T-helper 9 cell (primary cell): ENCODE data around the gene TSPAN18.

Experiments used
- DNase-seq: peaks from one replicate; pipeline ENCODE4 v3.0.0-alpha.2; 2020

Gene TSPAN18

DNA sequence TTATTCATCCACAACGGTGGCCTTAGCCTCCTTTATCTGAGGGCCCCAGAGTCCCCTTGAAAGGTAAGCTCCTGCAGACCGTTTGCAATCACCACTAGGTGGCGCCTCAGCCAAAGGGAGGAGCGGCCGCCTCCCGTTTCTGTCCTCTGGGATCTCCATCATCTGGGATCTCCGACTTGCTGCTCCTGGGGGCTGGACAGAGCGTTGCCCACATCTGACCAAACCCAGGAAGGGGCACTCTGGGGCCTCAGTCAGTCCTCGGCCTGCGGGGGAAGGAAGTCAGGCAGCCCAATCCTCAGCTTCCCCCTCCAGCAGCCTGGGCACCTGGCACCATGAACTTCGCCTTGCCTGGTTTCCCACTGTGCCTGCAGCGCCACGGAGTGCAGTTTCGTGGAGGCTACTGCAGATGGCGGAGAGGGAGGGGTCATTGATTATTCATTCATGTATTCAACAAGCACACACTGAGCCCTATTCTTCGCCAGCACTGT lies 200.5 kb downstream of the TSPAN18 start:
- peak; percentile 57 for DNase-seq

DNA sequence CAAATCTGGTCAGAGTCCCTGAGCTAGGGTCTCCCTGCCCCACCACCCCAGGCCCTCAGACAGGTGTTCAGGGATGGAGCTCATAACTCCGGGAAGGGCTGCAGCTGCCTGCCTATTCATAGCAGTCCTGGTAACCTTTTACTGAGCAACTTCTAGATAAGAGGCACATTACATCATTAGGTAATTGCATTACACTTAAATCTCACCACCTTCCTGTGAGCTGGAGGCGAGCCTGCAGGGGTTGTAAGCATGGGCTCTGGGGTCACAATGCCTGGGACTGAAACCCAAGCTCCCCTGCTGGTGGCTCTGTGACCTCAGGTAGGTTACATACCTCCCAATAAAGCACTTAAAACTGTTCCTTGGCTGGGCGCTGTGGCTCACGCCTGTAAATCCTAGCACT lies 201.4 kb downstream of the TSPAN18 start:
- no peak for DNase-seq

GRCh38 chr11:44928816-44929215 lies 202.1 kb downstream of the TSPAN18 start:
- no peak for DNase-seq

DNA sequence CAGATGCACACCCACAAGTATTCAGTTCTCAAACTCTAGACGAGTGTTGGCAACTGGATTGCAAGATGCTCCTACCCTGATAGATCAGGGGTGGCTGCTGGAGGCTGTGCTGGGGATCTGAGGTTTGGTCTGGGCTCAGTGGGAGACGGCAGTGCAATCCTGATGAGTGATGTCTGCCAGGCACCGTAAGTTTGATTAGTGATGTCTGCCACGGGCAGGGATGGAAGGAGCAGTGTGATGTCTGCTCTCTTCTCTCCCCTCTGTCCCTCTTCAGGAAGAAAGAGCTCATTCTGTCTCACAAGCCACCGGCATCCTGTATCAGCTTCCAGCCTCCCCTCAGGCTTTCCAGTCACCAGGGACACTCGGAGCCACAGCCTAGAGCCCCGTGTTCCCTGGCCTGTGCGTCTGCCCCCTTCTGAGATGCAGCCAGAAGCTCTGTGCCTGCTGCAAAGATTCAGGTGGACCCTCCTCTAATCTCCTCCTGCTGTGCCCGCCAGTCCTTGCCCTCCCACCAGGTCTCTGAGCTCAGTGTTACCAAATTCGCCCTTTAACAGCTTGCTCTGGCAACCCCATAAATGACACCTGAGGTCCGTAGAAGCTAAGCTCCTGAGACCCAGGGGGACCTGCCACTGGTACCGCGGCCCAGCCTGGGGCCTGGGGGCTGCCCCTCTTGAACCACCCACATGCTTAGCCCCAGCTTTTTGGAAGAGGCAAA lies 204.0 kb downstream of the TSPAN18 start:
- no peak for DNase-seq

- DNase-seq, result no peak
Measured at GRCh38 chr11:44931466-44931865, 204.7 kb downstream of the TSPAN18 start.

- no peak for DNase-seq
Measured at GRCh38 chr11:44934110-44934509, 207.3 kb downstream of the TSPAN18 start.

DNA sequence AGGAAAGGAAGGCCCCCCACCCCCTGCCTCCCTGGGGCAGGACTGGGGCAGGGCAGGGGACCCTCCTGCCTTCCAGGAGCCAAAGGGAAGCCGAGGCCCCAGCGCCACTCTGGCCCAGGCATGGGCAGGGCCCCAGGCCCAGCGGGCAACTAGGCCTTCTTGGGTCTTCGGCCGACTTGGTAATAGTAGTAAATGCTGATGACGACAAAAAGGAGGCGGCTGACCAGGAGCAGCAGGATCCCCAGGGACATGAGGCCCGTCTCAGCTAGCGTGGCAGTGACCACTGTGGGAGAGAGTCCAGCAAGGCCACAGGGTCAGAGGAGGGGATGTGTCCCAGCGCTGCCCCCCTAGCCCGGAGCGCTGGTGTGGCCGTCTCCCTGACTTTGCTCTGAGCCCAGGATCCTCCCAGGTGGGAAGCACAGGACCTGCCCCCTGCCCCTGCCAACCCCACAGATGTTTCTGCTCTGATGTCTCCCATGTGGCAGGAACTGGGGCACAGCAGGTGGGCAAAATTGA lies 208.0 kb downstream of the TSPAN18 start:
- no peak for DNase-seq

GRCh38 chr11:44936525-44936924 lies 209.8 kb downstream of the TSPAN18 start:
- peak; percentile 80 for DNase-seq

DNA sequence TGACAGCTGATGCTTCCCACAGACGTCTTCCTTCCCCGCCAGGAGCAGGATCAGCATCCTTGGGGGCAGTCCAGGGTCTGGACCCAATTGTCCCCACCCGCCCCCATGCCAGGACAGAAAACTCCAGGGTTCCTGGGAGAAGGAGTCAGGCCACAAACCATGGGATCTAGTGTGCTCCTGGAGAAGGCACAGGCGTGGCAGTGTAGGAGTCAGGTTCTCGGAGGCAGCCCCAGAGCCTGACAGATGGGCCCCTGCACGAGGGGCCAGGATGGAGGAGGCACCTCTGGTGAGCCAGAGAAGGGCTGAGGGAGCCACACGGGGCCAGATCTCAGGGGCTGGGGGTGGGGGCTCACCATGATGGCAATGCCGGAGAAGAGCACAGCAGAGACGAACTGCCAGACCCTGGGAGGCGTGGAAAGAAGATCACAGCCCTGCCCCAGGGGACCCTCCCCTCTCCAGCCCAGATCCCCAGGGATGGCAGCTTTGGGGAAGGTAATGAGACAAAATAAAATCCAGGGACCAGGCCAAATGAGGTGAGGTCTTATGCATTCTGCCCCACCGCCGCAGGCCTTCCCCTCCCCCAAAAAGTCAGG lies 210.3 kb downstream of the TSPAN18 start:
- DNase-seq, result no peak

DNA sequence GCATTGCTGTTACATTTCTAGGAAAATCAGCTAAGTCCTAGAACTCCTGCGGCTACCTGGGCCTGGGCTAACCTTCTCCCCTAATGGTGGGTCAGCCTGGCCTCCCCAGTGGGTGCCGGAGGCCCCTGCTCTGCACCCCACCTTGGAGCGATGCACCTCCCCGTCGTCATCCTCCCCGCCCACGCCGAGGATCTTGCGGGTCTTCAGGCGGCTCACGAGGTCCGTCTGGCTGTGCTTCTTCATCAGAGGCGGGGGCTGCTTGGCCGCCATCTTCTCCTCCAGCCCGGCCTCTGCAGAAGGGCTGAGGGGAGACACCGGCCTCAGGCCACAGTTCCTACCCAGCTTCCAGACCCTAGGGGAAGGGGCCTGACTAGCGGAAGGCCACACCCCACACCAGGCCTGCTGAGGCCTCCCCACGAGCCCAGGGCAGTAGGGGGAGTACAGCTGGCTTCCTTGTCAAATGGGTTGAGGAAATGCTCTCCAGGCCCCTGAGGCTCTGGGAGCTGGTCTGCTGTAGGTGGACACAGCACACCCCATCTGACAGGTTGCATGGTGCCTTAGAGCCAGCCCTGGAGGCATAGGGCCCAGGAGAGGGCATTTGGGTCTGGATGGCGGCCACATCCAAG lies 211.4 kb downstream of the TSPAN18 start:
- DNase-seq, result no peak

DNA sequence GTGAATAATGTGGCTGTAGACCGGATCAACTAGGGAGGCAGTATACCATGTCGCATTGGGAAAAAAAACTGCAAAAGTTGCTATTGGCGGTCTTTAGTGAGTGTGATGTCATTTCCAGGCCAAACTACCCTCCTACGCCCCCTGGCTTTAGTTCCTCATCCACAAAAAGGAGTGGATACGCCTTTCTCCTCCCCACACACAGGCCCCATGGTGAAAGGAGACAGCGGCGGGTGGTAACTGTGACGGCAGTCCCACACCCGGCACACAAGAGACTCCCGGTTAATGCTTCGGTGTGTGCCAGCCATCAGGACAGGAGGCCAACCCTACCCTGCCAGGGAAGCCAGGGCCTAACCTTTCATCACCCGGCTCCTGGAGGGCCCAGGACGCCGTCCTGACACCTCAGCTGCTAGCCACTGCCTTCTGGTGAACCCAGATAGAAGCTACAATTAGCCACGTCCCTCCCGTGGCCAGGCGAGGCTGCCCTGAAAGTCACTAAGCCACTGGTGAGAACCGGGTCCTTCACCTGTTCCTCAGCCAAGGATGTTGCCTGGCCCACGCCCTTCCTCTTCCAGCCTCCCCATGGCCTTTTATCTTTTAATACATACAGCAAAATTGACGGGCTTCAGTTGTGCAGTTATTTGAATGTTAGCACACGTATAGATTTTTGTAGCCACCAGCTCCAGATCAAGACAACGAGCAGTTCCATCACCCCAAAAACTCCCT lies 213.1 kb downstream of the TSPAN18 start:
- no peak for DNase-seq

DNA sequence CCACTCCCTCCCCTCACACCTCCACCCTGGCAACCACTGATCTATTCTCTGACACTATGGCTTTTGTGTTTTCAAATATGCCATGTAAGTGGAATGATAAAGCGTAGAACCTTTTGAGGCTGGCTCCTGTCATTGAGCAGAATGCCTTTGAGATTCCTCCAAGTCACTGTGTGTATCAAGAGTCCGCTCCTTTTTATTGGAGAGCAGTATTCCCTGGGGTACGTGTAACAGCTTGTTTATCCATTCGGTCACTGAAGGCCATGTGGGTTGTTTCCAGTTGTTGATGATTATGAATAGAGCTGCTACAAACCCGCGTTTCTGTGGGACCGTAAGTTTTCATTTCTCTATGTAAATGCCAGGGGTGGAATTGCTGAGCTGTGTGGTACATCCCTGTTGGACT lies 213.6 kb downstream of the TSPAN18 start:
- no peak for DNase-seq

DNA sequence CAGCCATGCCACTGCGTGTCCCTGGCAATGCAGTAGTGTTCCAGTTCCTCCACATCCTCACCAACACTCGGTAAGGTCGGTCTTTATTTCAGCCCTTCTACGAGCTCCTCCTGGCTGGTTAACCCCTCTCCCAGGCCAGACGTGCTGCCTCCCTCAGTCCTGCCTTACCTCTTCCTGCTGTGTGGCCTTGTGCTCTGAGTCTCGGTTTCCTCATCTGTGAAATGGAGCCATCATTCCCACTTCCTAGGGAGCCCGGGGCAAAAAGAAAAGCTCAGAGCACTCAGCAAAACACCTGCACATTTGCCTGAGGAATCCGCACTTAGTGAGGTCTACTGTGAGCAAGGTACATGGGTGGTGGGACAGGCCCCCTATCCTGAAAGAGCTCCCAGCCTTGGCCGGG lies 214.1 kb downstream of the TSPAN18 start:
- no peak for DNase-seq

GRCh38 chr11:44941259-44942021 lies 214.7 kb downstream of the TSPAN18 start:
- DNase-seq, result no peak

DNA sequence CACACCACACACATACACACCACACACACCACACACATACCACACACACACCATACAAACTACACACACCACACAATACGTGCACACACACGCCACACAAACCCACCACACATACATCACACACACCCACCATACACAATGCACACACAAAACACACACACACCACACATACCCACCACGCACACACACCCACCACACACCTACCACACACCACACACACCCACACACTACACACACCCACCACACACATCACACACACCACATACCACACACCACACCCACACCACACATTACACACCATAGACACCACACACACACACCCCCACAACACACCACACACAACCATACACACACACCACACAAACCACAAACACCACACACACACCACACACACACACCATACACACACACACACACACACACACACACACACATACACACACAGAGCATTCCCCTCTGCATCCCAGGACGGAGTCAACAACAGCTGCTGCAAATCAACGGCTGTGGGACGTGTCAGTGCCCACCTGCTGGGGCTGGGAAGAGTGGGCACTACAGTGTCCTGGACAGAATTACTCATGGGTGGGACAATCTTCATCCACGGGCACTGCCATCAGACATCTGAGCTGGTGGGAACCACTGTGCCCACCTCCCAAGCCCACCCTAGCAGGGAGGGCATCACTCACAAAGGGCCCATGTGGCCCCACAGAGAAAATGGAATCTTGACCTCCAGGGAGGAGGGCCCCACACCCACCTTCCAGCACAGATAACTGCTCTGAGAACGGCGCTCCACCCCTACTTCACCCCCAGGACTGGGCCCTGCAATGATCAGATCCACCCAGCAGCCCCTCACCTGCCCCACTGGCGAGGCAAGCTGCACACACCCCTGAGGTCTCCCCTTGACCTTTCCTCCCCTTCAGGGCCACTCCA lies 215.5 kb downstream of the TSPAN18 start:
- DNase-seq, result no peak

GRCh38 chr11:44943118-44943517 lies 216.4 kb downstream of the TSPAN18 start:
- DNase-seq, result no peak

DNA sequence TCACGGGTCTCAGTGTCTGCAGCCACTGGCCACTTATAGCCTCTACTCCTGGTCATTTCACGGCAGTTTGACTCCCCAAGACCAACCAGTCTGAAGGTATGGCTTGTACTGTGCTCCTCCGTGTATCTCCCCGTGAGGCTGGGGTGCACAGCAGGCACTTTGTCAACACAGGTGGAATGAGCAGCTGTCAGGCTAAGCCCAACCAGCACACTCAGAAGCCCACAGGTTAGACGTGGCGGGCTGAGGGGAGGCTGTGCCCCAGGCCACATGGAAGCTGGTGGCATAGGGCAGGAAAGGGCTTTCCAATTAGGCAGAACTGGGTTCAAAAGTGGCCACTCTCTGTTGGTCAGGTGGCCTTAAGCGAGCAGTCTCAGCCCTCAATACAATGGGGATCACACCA lies 216.9 kb downstream of the TSPAN18 start:
- no peak for DNase-seq

DNA sequence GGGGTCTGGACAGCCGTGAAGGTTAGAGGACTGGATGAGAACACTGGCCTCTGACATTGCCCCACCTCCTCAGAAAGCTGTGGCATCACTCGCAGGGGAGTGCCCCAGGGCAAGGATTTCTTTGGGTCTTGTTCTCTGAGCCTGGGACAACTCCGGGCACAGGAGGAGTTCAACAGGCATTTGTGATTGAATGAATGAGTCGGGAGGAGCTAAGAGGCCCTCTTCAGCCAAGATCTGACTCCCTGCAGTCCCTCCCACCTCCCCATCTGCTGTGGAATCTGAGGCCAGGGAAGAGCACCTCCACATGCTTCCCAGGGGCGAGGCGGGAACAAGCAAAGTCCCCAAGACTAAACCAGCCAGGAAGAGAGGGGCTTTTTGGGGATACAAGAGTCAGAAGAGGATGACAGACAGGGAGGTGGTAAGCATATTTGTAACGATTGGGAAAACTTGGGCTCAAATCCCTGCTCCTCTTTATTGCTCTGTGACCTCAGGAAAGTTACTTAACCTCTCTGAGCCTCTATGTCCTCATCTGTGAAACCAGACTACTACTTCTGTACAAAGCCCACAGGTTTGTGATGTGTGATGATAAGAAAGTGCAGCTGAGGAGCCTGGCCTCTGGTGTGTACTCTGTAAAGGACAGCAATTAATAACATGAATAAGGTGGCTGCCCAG lies 217.6 kb downstream of the TSPAN18 start:
- DNase-seq, result no peak

GRCh38 chr11:44944853-44945235 lies 218.1 kb downstream of the TSPAN18 start:
- no peak for DNase-seq

DNA sequence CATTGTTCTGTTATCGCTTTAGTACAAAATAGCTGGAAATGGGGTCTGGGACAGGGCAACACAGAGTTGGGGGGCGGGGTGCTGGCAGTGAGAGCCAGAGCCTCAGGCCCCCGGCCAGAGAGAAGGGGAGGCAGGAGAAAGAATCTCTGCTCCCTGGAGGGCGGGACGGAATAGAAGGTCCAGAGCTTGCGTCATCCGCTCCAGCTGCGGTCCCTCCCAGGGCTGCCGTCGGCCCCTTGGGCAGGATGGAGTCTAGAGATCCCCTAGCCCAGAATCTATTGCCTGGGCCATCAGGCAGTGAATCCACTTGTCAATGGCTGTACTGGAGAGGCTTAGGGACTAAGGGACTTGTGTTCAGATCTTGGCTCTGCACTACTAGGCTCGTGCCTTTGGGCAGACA lies 218.9 kb downstream of the TSPAN18 start:
- DNase-seq, result no peak

DNA sequence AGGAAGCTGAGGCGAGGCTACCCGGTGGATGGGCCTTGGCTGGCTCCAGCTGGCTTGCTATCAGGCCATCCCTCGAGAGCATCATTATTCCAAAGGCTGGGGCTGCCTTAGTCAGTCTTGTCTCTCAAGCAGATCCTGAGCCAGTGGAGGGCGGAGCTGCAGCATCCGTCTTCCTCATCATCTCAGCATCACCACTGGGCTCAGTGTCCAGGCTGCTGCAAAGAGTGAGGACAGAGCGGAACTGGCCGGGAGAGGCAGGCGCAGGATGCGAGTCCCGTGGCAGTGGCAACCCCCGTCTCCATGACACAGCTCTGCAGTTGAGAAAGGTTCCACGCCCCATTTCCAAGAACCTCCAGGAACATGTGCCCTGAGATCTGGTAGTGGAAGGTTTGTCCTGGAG lies 219.5 kb downstream of the TSPAN18 start:
- DNase-seq, result no peak
